ENCODE measurements around the gene EMB.
"Not testable (repeated sequence)": the region's sequence is repeated elsewhere in the genome, so short reads cannot be mapped to it uniquely, and the experiment has no call there.

GRCh38 chr5:50465015-50465414, 23.9 kb upstream of the EMB start:
- not testable (repeated sequence) for TF ChIP-seq PRDM15 (CRISPR knock-in tag; IDR thresholded peaks at IDR 0.05); CTCF (IDR thresholded peaks at IDR 0.05); SP1 (CRISPR knock-in tag; conservative IDR thresholded peaks at IDR 0.05); FOXP4 (CRISPR knock-in tag; IDR thresholded peaks at IDR 0.05); ATF2 (CRISPR knock-in tag; IDR thresholded peaks at IDR 0.05; ENCODE audit: borderline replicate concordance, low read depth); ZNF423 (CRISPR knock-in tag; IDR thresholded peaks at IDR 0.05); USF2 (CRISPR knock-in tag; IDR thresholded peaks at IDR 0.05); JUN (CRISPR knock-in tag; IDR thresholded peaks at IDR 0.05); ATF1 (CRISPR knock-in tag; IDR thresholded peaks at IDR 0.05); ZBTB21 (CRISPR knock-in tag; IDR thresholded peaks at IDR 0.05; ENCODE audit: borderline replicate concordance); E2F5 (CRISPR knock-in tag; IDR thresholded peaks at IDR 0.05); IRF2 (CRISPR knock-in tag; IDR thresholded peaks at IDR 0.05; ENCODE audit: borderline replicate concordance, low read depth); IRF1 (CRISPR knock-in tag; IDR thresholded peaks at IDR 0.05); ZBTB43 (CRISPR knock-in tag; IDR thresholded peaks at IDR 0.05)

Measured in WTC11 (cell line).